Prostate gland (tissue), 2 donors: ENCODE data around the gene KCNJ4. TPM values are rescaled to one million over a fixed set of nuclear protein-coding genes. Genes with fewer than 3 reads are reported as not detected.

Experiments
- DNase-seq: peaks from one replicate; pipeline ENCODE4 v3.0.0-alpha.2; 2019; ENCODE audit warnings: low spot score
- H3K27ac ChIP-seq, 2 donors: fragments of 200-600 bp; sonication (generic); 2 replicates each; pipeline ENCODE4 v1.5.1; 2017 to 2019
- H3K27me3 ChIP-seq: fragments of 200-600 bp; sonication (generic); replicated peaks from 2 replicates; pipeline ENCODE4 v1.5.1; 2019; ENCODE audit not compliant: insufficient read depth
- H3K36me3 ChIP-seq, 2 donors: fragments of 200-600 bp; sonication (generic); 1 replicate in 1 of 2; 2 replicates in 1 of 2; pipeline versions ENCODE4 v1.5.1 to v1.8.1; 2017 to 2019
- H3K4me1 ChIP-seq: fragments of 200-600 bp; sonication (generic); replicated peaks from 2 replicates; pipeline ENCODE4 v1.5.1; 2019
- H3K4me3 ChIP-seq, 2 donors: fragments of 200-600 bp; sonication (generic); 2 replicates each; pipeline ENCODE4 v1.5.1; 2017 to 2019
- H3K9me3 ChIP-seq: fragments of 200-600 bp; sonication (generic); 2 replicates; pipeline ENCODE4 v1.5.1; 2017
- CTCF ChIP-seq, 4 experiments: fragments of 200-600 bp in 2 of 4; fragments of 450-650 bp in 2 of 4; sonication (generic) in 2 of 4; IDR thresholded peaks; 1 replicate in 3 of 4; 2 replicates in 1 of 4; pipeline ENCODE4 v1.5.1; 2016 to 2019; ENCODE audit warnings: antibody characterized with exemption in 4 of 4, mild to moderate bottlenecking in 2 of 4, moderate library complexity in 2 of 4
- POLR2A ChIP-seq: fragments of 450-650 bp; IDR thresholded peaks from one replicate; pipeline ENCODE4 v1.6.1; 2016; ENCODE audit warnings: antibody characterized with exemption, mild to moderate bottlenecking
- POLR2AphosphoS5 ChIP-seq: sonication (generic); formaldehyde crosslinking; IDR thresholded peaks from one replicate; pipeline ENCODE4 v1.6.1; 2017; ENCODE audit warnings: antibody characterized with exemption
- WGBS: methylation state at CpG from one replicate; pipeline ENCODE4 v1.1.5; 2018; 5-methylcytosine and 5-hydroxymethylcytosine counted together
- intact Hi-C: fragments of 100-400 bp; cut with DNase I; formaldehyde crosslinking; loops from one replicate; pipeline ENCODE4 v1.14.2; 2022
- total RNA-seq, 2 donors: library from RNA; depleted of rRNA; stranded (reverse); fragments of >200 nt; gene quantifications; one replicate each; pipeline ENCODE4 v1.1.0, GENCODE V29; 2016

The KCNJ4 gene
- total RNA-seq, 2 donors from 2014 or later, result 3.2 TPM; not detected in 1

- intact Hi-C loops, result no loop called here
- Histone ChIP-seq H3K27ac (no peak overlapping the region), H3K9me3 (no peaks in the 10 kb centered on the region), H3K36me3 (no peaks in the 10 kb centered on the region), H3K4me3 (no peak overlapping the region), H3K4me1 (no peaks in the 10 kb centered on the region), H3K27me3 (no peaks in the 10 kb centered on the region)
- 97% methylated on average over 9 of the region's 9 CpGs for WGBS
- TF ChIP-seq POLR2AphosphoS5 (no peak), POLR2A (no peak), CTCF (IDR thresholded peaks at IDR 0.05) (no peak)
- no peak for DNase-seq
These were observed 17.6 kb downstream of the KCNJ4 start for GRCh38 chr22:38437416-38437815.

GRCh38 chr22:38436629-38437395, 18.2 kb downstream of the KCNJ4 start:
- H3K9me3 ChIP-seq, result no peaks in the 10 kb centered on the region
- H3K4me1 ChIP-seq, result no peaks in the 10 kb centered on the region
- no peak overlapping the region for H3K4me3 ChIP-seq
- DNase-seq, result no peak
- H3K27ac ChIP-seq, result no peak overlapping the region
- no peaks in the 10 kb centered on the region for H3K36me3 ChIP-seq
- intact Hi-C loops, result no loop called here
- TF ChIP-seq POLR2A (no peak), CTCF (IDR thresholded peaks at IDR 0.05) (no peak), POLR2AphosphoS5 (no peak)
- WGBS, result 85% methylated on average over 15 of the region's 15 CpGs
- H3K27me3 ChIP-seq, result no peaks in the 10 kb centered on the region

GRCh38 chr22:38435965-38436364, 19.0 kb downstream of the KCNJ4 start:
- intact Hi-C loops, result no loop called here

GRCh38 chr22:38435010-38435409, 20.0 kb downstream of the KCNJ4 start:
- no peaks in the 10 kb centered on the region for H3K4me1 ChIP-seq
- intact Hi-C loops, result no loop called here
- H3K27ac ChIP-seq, result no peak overlapping the region
- no peaks in the 10 kb centered on the region for H3K9me3 ChIP-seq
- TF ChIP-seq POLR2A, result no peak
- no peak for TF ChIP-seq CTCF (IDR thresholded peaks at IDR 0.05)
- TF ChIP-seq POLR2AphosphoS5, result no peak
- no peaks in the 10 kb centered on the region for H3K27me3 ChIP-seq
- 90% methylated on average over 4 of the region's 4 CpGs for WGBS
- DNase-seq, result no peak
- no peak overlapping the region for H3K4me3 ChIP-seq
- no peaks in the 10 kb centered on the region for H3K36me3 ChIP-seq

More at GRCh38 chr22:38435965-38436364, 19.0 kb downstream of the KCNJ4 start:
- Histone ChIP-seq H3K27me3 (no peaks in the 10 kb centered on the region), H3K4me3 (no peak overlapping the region), H3K36me3 (no peaks in the 10 kb centered on the region), H3K27ac (no peak overlapping the region), H3K9me3 (no peaks in the 10 kb centered on the region), H3K4me1 (no peaks in the 10 kb centered on the region)
- DNase-seq, result no peak
- 63% methylated on average over 4 of the region's 4 CpGs for WGBS
- no peak for TF ChIP-seq POLR2A
- TF ChIP-seq POLR2AphosphoS5, result no peak
- TF ChIP-seq CTCF (IDR thresholded peaks at IDR 0.05), result no peak

GRCh38 chr22:38433871-38434270, 21.1 kb downstream of the KCNJ4 start:
- no peaks in the 10 kb centered on the region for H3K36me3 ChIP-seq
- H3K4me3 ChIP-seq, result no peak overlapping the region
- no peaks in the 10 kb centered on the region for H3K27me3 ChIP-seq
- no peaks in the 10 kb centered on the region for H3K4me1 ChIP-seq
- 75% methylated on average over 8 of the region's 8 CpGs for WGBS
- intact Hi-C loops, result no loop called here
- no peak for DNase-seq
- H3K27ac ChIP-seq, result no peak overlapping the region
- no peaks in the 10 kb centered on the region for H3K9me3 ChIP-seq
- TF ChIP-seq CTCF (IDR thresholded peaks at IDR 0.05) (no peak), POLR2A (no peak), POLR2AphosphoS5 (no peak)
